Vagina (tissue), 2 donors: ENCODE measurements around the gene SIRPA. TPM values are rescaled to one million over a fixed set of nuclear protein-coding genes. Genes with fewer than 3 reads are reported as not detected.

Experiments
- DNase-seq, 2 donors: peaks; one replicate each; pipeline ENCODE4 v3.0.0-alpha.2; 2017; ENCODE audit errors: extremely low spot score in 2 of 2
- H3K27ac ChIP-seq: fragments of 200-600 bp; sonication (generic); one replicate; pipeline ENCODE4 v1.5.1; 2019
- H3K27me3 ChIP-seq: fragments of 200-600 bp; sonication (generic); one replicate; pipeline ENCODE4 v1.5.1; 2019
- H3K36me3 ChIP-seq, 2 donors: fragments of 200-600 bp; sonication (generic); one replicate each; pipeline ENCODE4 v1.5.1; 2017 to 2019
- H3K4me1 ChIP-seq: fragments of 200-600 bp; sonication (generic); one replicate; pipeline ENCODE4 v1.5.1; 2019
- H3K4me3 ChIP-seq, 2 donors: fragments of 200-600 bp; sonication (generic); 1 replicate in 1 of 2; 2 replicates in 1 of 2; pipeline ENCODE4 v1.5.1; 2016 to 2019
- H3K9me3 ChIP-seq: fragments of 200-600 bp; sonication (generic); one replicate; pipeline ENCODE4 v1.5.1; 2019
- POLR2A ChIP-seq, 2 donors: fragments of 450-650 bp; IDR thresholded peaks; one replicate each; pipeline ENCODE4 v1.6.1; 2017; ENCODE audit warnings: antibody characterized with exemption in 2 of 2, mild to moderate bottlenecking in 2 of 2, moderate library complexity in 2 of 2
- POLR2AphosphoS5 ChIP-seq, 2 donors: sonication (generic); formaldehyde crosslinking; IDR thresholded peaks; one replicate each; pipeline ENCODE4 v1.9.0; 2017; ENCODE audit warnings: antibody characterized with exemption in 2 of 2, mild to moderate bottlenecking in 2 of 2, low read depth in 1 of 2; ENCODE audit not compliant: insufficient read depth in 1 of 2
- intact Hi-C: fragments of 100-400 bp; cut with DNase I; formaldehyde crosslinking; loops from one replicate; pipeline ENCODE4 v1.15.1; 2023
- total RNA-seq: library from RNA; depleted of rRNA; stranded (reverse); fragments of >200 nt; gene quantifications from one replicate; pipeline ENCODE4 v1.2.3, GENCODE V29; 2016
- TF ChIP-seq, protein P1 (sequence below), 3 experiments: fragments of 450-650 bp in 2 of 3; fragments of 200-600 bp in 1 of 3; sonication (generic) in 1 of 3; IDR thresholded peaks; one replicate each; pipeline ENCODE4 v1.5.1; 2017 to 2019; ENCODE audit warnings: antibody characterized with exemption in 3 of 3, mild to moderate bottlenecking in 2 of 3, moderate library complexity in 2 of 3

Gene SIRPA
- total RNA-seq, 1 donor from 2014 or later, result 52.3 TPM

GRCh38 chr20:1945660-1946059 lies 50.5 kb downstream of the SIRPA start:
- no peaks in the 10 kb centered on the region for H3K36me3 ChIP-seq
- no peaks in the 10 kb centered on the region for H3K9me3 ChIP-seq
- H3K27ac ChIP-seq, result no peak overlapping the region
- no peak overlapping the region for H3K4me3 ChIP-seq
- intact Hi-C loops, result no loop called here
- TF ChIP-seq POLR2A (IDR thresholded peaks at IDR 0.05), result no peak
- no peak for TF ChIP-seq POLR2AphosphoS5 (IDR thresholded peaks at IDR 0.05; ENCODE audit: insufficient read depth in 1 of 2, low read depth in 1 of 2)
- H3K4me1 ChIP-seq, result peaks cover 49% of the 10 kb centered on the region
- no peaks in the 10 kb centered on the region for H3K27me3 ChIP-seq
- no peak for DNase-seq

DNA sequence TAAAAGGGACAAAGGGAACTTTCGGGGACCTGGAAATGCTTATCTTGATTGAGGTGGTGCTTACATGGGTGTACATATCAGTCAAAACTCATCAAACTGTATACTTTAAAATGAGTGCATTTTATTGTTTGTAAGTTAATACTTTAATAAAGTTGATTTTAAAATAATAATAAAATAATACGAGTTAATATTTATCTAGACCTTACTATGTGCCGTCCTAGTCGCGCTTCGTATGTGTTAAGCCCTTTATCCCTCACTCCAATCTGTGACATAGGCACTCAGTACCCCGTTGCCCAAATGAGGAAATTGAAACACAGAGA lies 51.2 kb downstream of the SIRPA start:
- Histone ChIP-seq H3K4me1 (peaks cover 45% of the 10 kb centered on the region), H3K36me3 (no peaks in the 10 kb centered on the region), H3K27me3 (no peaks in the 10 kb centered on the region), H3K4me3 (peak overlapping the region in 1 of 2 donors; percentile 11), H3K9me3 (no peaks in the 10 kb centered on the region), H3K27ac (no peak overlapping the region)
- intact Hi-C loops, result no loop called here
- DNase-seq, result no peak
- TF ChIP-seq, protein P1, sequence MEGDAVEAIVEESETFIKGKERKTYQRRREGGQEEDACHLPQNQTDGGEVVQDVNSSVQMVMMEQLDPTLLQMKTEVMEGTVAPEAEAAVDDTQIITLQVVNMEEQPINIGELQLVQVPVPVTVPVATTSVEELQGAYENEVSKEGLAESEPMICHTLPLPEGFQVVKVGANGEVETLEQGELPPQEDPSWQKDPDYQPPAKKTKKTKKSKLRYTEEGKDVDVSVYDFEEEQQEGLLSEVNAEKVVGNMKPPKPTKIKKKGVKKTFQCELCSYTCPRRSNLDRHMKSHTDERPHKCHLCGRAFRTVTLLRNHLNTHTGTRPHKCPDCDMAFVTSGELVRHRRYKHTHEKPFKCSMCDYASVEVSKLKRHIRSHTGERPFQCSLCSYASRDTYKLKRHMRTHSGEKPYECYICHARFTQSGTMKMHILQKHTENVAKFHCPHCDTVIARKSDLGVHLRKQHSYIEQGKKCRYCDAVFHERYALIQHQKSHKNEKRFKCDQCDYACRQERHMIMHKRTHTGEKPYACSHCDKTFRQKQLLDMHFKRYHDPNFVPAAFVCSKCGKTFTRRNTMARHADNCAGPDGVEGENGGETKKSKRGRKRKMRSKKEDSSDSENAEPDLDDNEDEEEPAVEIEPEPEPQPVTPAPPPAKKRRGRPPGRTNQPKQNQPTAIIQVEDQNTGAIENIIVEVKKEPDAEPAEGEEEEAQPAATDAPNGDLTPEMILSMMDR (IDR thresholded peaks at IDR 0.05), result no peak
- TF ChIP-seq POLR2A (IDR thresholded peaks at IDR 0.05), result no peak
- no peak for TF ChIP-seq POLR2AphosphoS5 (IDR thresholded peaks at IDR 0.05; ENCODE audit: insufficient read depth in 1 of 2, low read depth in 1 of 2)

- no peak for DNase-seq
- TF ChIP-seq POLR2AphosphoS5 (IDR thresholded peaks at IDR 0.05; ENCODE audit: insufficient read depth in 1 of 2, low read depth in 1 of 2) (peak in 1 of 2 donors; percentile 23), POLR2A (IDR thresholded peaks at IDR 0.05) (no peak)
- intact Hi-C loops, result no loop called here
- no peaks in the 10 kb centered on the region for H3K36me3 ChIP-seq
- no peak overlapping the region for H3K27ac ChIP-seq
- H3K4me3 ChIP-seq, result peak overlapping the region; percentile 11 to 12
- H3K4me1 ChIP-seq, result peaks cover 43% of the 10 kb centered on the region
- H3K9me3 ChIP-seq, result no peaks in the 10 kb centered on the region
- no peaks in the 10 kb centered on the region for H3K27me3 ChIP-seq
These were observed 51.7 kb downstream of the SIRPA start for GRCh38 chr20:1946762-1947534.

DNA sequence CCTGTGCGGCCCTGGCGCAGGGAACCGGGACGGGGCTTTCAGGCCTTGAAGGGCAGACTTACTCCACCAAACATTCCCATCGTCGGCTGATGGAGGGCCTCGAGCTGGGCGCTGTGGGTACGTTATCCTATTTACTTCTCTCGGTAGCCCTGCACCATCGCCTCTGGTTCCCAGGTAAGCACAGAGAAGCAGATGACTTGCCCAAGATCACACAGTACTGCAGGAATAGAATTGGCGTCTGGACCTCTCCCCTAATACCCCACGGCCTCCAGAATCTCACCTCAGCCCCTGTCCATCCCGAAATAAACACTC lies 52.3 kb downstream of the SIRPA start:
- Histone ChIP-seq H3K4me1 (peaks cover 43% of the 10 kb centered on the region), H3K27me3 (no peaks in the 10 kb centered on the region), H3K36me3 (no peaks in the 10 kb centered on the region), H3K27ac (no peak overlapping the region), H3K9me3 (no peaks in the 10 kb centered on the region), H3K4me3 (peak overlapping the region; percentile 11 to 12)
- TF ChIP-seq POLR2A (IDR thresholded peaks at IDR 0.05) (no peak), POLR2AphosphoS5 (IDR thresholded peaks at IDR 0.05; ENCODE audit: insufficient read depth in 1 of 2, low read depth in 1 of 2) (no peak)
- TF ChIP-seq, protein P1 (IDR thresholded peaks at IDR 0.05), result no peak
- intact Hi-C loops, result no loop called here
- no peak for DNase-seq

DNA sequence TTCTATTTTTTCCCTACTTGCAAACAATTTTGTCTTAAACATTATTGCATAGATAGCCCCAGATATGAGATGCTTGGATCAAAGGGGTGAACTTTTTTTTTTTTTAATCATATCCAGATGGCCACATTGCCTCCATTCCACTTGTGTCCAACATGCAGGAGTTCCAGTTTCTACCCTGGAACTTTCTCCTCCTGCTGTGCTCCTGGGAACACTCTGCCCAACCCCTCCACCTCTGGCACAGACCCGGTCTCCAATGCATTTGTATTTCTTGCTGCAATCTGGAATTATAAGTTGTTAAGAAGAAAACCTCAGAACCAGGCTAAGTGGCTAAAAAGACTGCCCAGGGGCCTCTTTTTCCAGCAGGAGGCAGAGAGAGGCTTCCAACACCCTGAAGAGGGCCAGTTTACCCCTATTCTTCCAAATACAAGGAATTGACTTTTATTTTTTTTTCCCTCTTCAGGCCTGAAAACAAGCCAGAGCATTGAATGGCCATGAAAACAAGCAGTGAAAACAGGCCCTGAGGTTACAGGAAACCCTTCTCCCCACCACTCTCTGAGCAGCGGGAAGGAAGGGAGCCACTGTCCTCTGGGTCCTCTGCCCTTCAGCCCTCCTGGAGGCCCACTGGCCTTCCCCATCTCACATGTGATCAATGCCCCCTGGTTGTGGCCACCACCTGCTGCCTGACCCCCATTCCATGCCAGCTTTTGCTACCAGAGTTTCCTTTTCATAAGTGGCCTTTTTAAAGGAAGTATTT lies 54.3 kb downstream of the SIRPA start:
- Histone ChIP-seq H3K27me3 (no peaks in the 10 kb centered on the region), H3K27ac (no peak overlapping the region), H3K4me1 (peaks cover 23% of the 10 kb centered on the region), H3K9me3 (no peaks in the 10 kb centered on the region), H3K36me3 (no peaks in the 10 kb centered on the region), H3K4me3 (no peak overlapping the region)
- intact Hi-C loops, result no loop called here
- TF ChIP-seq, protein P1 (IDR thresholded peaks at IDR 0.05), result no peak
- TF ChIP-seq POLR2AphosphoS5 (IDR thresholded peaks at IDR 0.05; ENCODE audit: insufficient read depth in 1 of 2, low read depth in 1 of 2) (no peak), POLR2A (IDR thresholded peaks at IDR 0.05) (no peak)
- peak in 1 of 2 donors; percentile 74 for DNase-seq

- TF ChIP-seq POLR2AphosphoS5 (IDR thresholded peaks at IDR 0.05; ENCODE audit: insufficient read depth in 1 of 2, low read depth in 1 of 2) (no peak), POLR2A (IDR thresholded peaks at IDR 0.05) (no peak)
- TF ChIP-seq, protein P1 (IDR thresholded peaks at IDR 0.05), result no peak
- no peaks in the 10 kb centered on the region for H3K9me3 ChIP-seq
- no peak overlapping the region for H3K4me3 ChIP-seq
- DNase-seq, result peak in 1 of 2 donors; percentile 29
- H3K36me3 ChIP-seq, result no peaks in the 10 kb centered on the region
- no peak overlapping the region for H3K27ac ChIP-seq
- H3K27me3 ChIP-seq, result no peaks in the 10 kb centered on the region
- intact Hi-C loops, result no loop called here
- H3K4me1 ChIP-seq, result peaks cover 21% of the 10 kb centered on the region
These were observed 55.6 kb downstream of the SIRPA start for GRCh38 chr20:1950836-1951235.
